GM21367 (cell line): Measurements from ENCODE around the gene WASF3.

ENCODE experiments used
- ATAC-seq: cut with Tn5 transposase; IDR thresholded peaks from one replicate; pipeline ENCODE4 v1.9.1; 2021; ENCODE audit not compliant: unreplicated experiment

The WASF3 gene

GRCh38 chr13:26544707-26545106 lies 12.8 kb upstream of the WASF3 start:
- ATAC-seq, result no peak

- ATAC-seq, result no peak
Measured at GRCh38 chr13:26548205-26548765, 9.2 kb upstream of the WASF3 start.

GRCh38 chr13:26549713-26550112 lies 7.8 kb upstream of the WASF3 start:
- no peak for ATAC-seq

- no peak for ATAC-seq
Measured at GRCh38 chr13:26551255-26551860, 6.1 kb upstream of the WASF3 start.

- ATAC-seq, result no peak
Measured at GRCh38 chr13:26555413-26555812, 2.1 kb upstream of the WASF3 start.

GRCh38 chr13:26557051-26557392 lies 461 bp upstream of the WASF3 start:
- ATAC-seq, result no peak

GRCh38 chr13:26558074-26558805 lies 757 bp downstream of the WASF3 start:
- ATAC-seq, result no peak

- no peak for ATAC-seq
Measured at GRCh38 chr13:26558987-26559386, 1.5 kb downstream of the WASF3 start.

- ATAC-seq, result no peak
Measured at GRCh38 chr13:26560456-26560855, 3.0 kb downstream of the WASF3 start.

- ATAC-seq, result no peak
Measured at GRCh38 chr13:26561067-26561466, 3.6 kb downstream of the WASF3 start.

- ATAC-seq, result no peak
Measured at GRCh38 chr13:26561651-26562511, 4.4 kb downstream of the WASF3 start.

GRCh38 chr13:26562512-26562890 lies 5.0 kb downstream of the WASF3 start:
- ATAC-seq, result no peak

- ATAC-seq, result no peak
Measured at GRCh38 chr13:26563713-26564112, 6.2 kb downstream of the WASF3 start.

GRCh38 chr13:26568132-26568815 lies 10.8 kb downstream of the WASF3 start:
- no peak for ATAC-seq

- ATAC-seq, result no peak
Measured at GRCh38 chr13:26571518-26571917, 14.0 kb downstream of the WASF3 start.

GRCh38 chr13:26575244-26575643 lies 17.8 kb downstream of the WASF3 start:
- no peak for ATAC-seq

GRCh38 chr13:26579580-26579979 lies 22.1 kb downstream of the WASF3 start:
- no peak for ATAC-seq

GRCh38 chr13:26583662-26584061 lies 26.2 kb downstream of the WASF3 start:
- no peak for ATAC-seq

- ATAC-seq, result no peak
Measured at GRCh38 chr13:26584713-26585112, 27.2 kb downstream of the WASF3 start.

GRCh38 chr13:26585136-26585535 lies 27.7 kb downstream of the WASF3 start:
- no peak for ATAC-seq

GRCh38 chr13:26587251-26587650 lies 29.8 kb downstream of the WASF3 start:
- no peak for ATAC-seq
